ENCODE measurements around the gene FOXC1. TPM values are rescaled to one million over a fixed set of nuclear protein-coding genes. Genes with fewer than 3 reads are reported as not detected.

Gene FOXC1
- total and polyA plus RNA-seq, 2 donors (not counting 1 experiment from before 2014, with no cell fraction given) = 0.04 to 0.52 TPM

- Mint-ChIP-seq H3K27ac (no peak overlapping the region), H3K27me3 (peaks cover 39% of the 10 kb centered on the region), H3K4me1 (no peaks in the 10 kb centered on the region), H3K4me3 (no peak overlapping the region), H3K9me3 (ENCODE audit: insufficient read depth) (no peaks in the 10 kb centered on the region)
- ChIA-PET POLR2A (no interaction called here), CTCF (interaction anchor here (0.6 to 1.1 kb wide), 6 partner anchors 9 to 1043 kb away, joined by 3 to 4 read pairs (median 4); no protein-coding TSS in a partner anchor)
- H2AFZ ChIP-seq (ENCODE audit: insufficient read depth, low read depth, low read length, poor library complexity, severe bottlenecking) = no peak overlapping the region
- ATAC-seq (ENCODE audit: low read depth) = no peak
- no peak overlapping the region for H3K4me2 ChIP-seq (replicated peaks; ENCODE audit: low read depth, low read length, poor library complexity, severe bottlenecking)
- no peak overlapping the region for H3K4me3 ChIP-seq (ENCODE audit: control extremely low read depth in 1 of 5, extremely low read depth in 1 of 5, insufficient read depth in 1 of 5, low read depth in 2 of 5, low read length in 4 of 5)
- H3K27ac ChIP-seq (ENCODE audit: low read length in 2 of 2) = no peak overlapping the region
- no peaks in the 10 kb centered on the region for H4K20me1 ChIP-seq (ENCODE audit: control insufficient read depth, insufficient read depth, low read length, poor library complexity, severe bottlenecking)
- no peak overlapping the region for H3K9ac ChIP-seq (ENCODE audit: low read length)
- H3K36me3 ChIP-seq (replicated peaks in 1 of 2; ENCODE audit: control extremely low read depth in 1 of 2, control insufficient read depth in 1 of 2, extremely low read depth in 1 of 2, insufficient read depth in 2 of 2, low read length in 1 of 2) = no peaks in the 10 kb centered on the region
- intact Hi-C loops (cut with micrococcal nuclease) = no loop called here
- DNase-seq = no peak
- no peaks in the 10 kb centered on the region for H3K9me3 ChIP-seq (ENCODE audit: control extremely low read depth in 1 of 3, control insufficient read depth in 2 of 3, insufficient read depth in 1 of 3, low read length in 2 of 3)
- H3K4me1 ChIP-seq (ENCODE audit: control insufficient read depth in 2 of 2, insufficient read depth in 2 of 2, low read length in 2 of 2) = peaks cover 3 to 5% of the 10 kb centered on the region in 2 donors
- peaks cover 0 to 25% (median 7%) of the 10 kb centered on the region in 4 experiments for H3K27me3 ChIP-seq (replicated peaks in 1 of 4; ENCODE audit: control extremely low read depth in 1 of 4, control insufficient read depth in 3 of 4, insufficient read depth in 4 of 4, low read length in 3 of 4)
- TF ChIP-seq EZH2 (IDR thresholded peaks at IDR 0.05; ENCODE audit: borderline replicate concordance, insufficient read depth, low read depth, low read length, poor library complexity, severe bottlenecking) = no peak
- TF ChIP-seq CTCF (IDR thresholded peaks at IDR 0.05) = no peak
- H3K79me2 ChIP-seq (ENCODE audit: control insufficient read depth, insufficient read depth, low read length) = no peaks in the 10 kb centered on the region
- 91% methylated on average over 6 of the region's 6 CpGs for WGBS (ENCODE audit: insufficient coverage)
Observed at GRCh38 chr6:1591926-1592325, 17.8 kb upstream of the FOXC1 start.

- 100% methylated on average over 2 of the region's 8 CpGs for WGBS (ENCODE audit: insufficient coverage)
- intact Hi-C loops (cut with micrococcal nuclease) = no loop called here
- CTCF ChIA-PET = interaction anchor here (1.0 to 1.5 kb wide), 5 partner anchors 12 to 1093 kb away, joined by 3 to 5 read pairs (median 4); no protein-coding TSS in a partner anchor
Observed at GRCh38 chr6:1592852-1593251, 16.9 kb upstream of the FOXC1 start.

More at GRCh38 chr6:1592852-1593251, 16.9 kb upstream of the FOXC1 start:
- ATAC-seq (ENCODE audit: low read depth) (no peak), DNase-seq (no peak)
- Histone ChIP-seq H3K27ac (ENCODE audit: low read length in 2 of 2) (no peak overlapping the region), H3K79me2 (ENCODE audit: control insufficient read depth, insufficient read depth, low read length) (no peaks in the 10 kb centered on the region), H4K20me1 (ENCODE audit: control insufficient read depth, insufficient read depth, low read length, poor library complexity, severe bottlenecking) (no peaks in the 10 kb centered on the region), H3K4me2 (replicated peaks; ENCODE audit: low read depth, low read length, poor library complexity, severe bottlenecking) (no peak overlapping the region), H3K4me3 (ENCODE audit: control extremely low read depth in 1 of 5, extremely low read depth in 1 of 5, insufficient read depth in 1 of 5, low read depth in 2 of 5, low read length in 4 of 5) (no peak overlapping the region), H3K9ac (ENCODE audit: low read length) (no peak overlapping the region), H2AFZ (ENCODE audit: insufficient read depth, low read depth, low read length, poor library complexity, severe bottlenecking) (no peak overlapping the region), H3K9me3 (ENCODE audit: control extremely low read depth in 1 of 3, control insufficient read depth in 2 of 3, insufficient read depth in 1 of 3, low read length in 2 of 3) (no peaks in the 10 kb centered on the region), H3K36me3 (replicated peaks in 1 of 2; ENCODE audit: control extremely low read depth in 1 of 2, control insufficient read depth in 1 of 2, extremely low read depth in 1 of 2, insufficient read depth in 2 of 2, low read length in 1 of 2) (no peaks in the 10 kb centered on the region), H3K27me3 (replicated peaks in 1 of 4; ENCODE audit: control extremely low read depth in 1 of 4, control insufficient read depth in 3 of 4, insufficient read depth in 4 of 4, low read length in 3 of 4) (peaks cover 0 to 30% (median 10%) of the 10 kb centered on the region in 4 experiments), H3K4me1 (ENCODE audit: control insufficient read depth in 2 of 2, insufficient read depth in 2 of 2, low read length in 2 of 2) (peaks cover 3 to 5% of the 10 kb centered on the region in 2 donors)
- Mint-ChIP-seq H3K4me3 (no peak overlapping the region), H3K27ac (no peak overlapping the region), H3K4me1 (no peaks in the 10 kb centered on the region), H3K9me3 (ENCODE audit: insufficient read depth) (no peaks in the 10 kb centered on the region), H3K27me3 (peaks cover 45% of the 10 kb centered on the region)
- POLR2A ChIA-PET = no interaction called here
- TF ChIP-seq CTCF (IDR thresholded peaks at IDR 0.05) (no peak), EZH2 (IDR thresholded peaks at IDR 0.05; ENCODE audit: borderline replicate concordance, insufficient read depth, low read depth, low read length, poor library complexity, severe bottlenecking) (no peak)

All from B cell (primary cell).